Keratinocyte (primary cell): ENCODE data around the gene WRAP73.

Experiments
- CTCF ChIP-seq, 3 experiments: IDR thresholded peaks in 1 of 3; conservative IDR thresholded peaks in 1 of 3; optimal IDR thresholded peaks in 1 of 3; 2 replicates in 2 of 3; 3 replicates in 1 of 3; pipeline versions ENCODE3 to v1.5.1; 2011; ENCODE audit warnings: low read length in 3 of 3, mild to moderate bottlenecking in 3 of 3, moderate library complexity in 2 of 3, control low read depth in 1 of 3, inconsistent platforms in 1 of 3; ENCODE audit not compliant: insufficient read depth in 2 of 3; ENCODE audit errors: extremely low read depth in 1 of 3
- EZH2 ChIP-seq: IDR thresholded peaks from one replicate; pipeline ENCODE4 v1.6.1; 2012; ENCODE audit warnings: inconsistent platforms, mild to moderate bottlenecking, low read length, moderate library complexity

- TF ChIP-seq CTCF (optimal IDR thresholded peaks at IDR 0.05 in 1 of 3, IDR thresholded peaks at IDR 0.05 in 1 of 3, conservative IDR thresholded peaks at IDR 0.05 in 1 of 3; ENCODE audit: extremely low read depth in 1 of 3, insufficient read depth in 2 of 3, low read length in 3 of 3) (no peak), EZH2 (no peak)
Measured at GRCh38 chr1:3697104-3697503, 47.2 kb upstream of the WRAP73 start.
